ENCODE results near the gene RIN1.

RIN1 gene

GRCh38 chr11:66324664-66325063 lies 11.6 kb downstream of the RIN1 start:
- ATAC-seq = no peak
- TF ChIP-seq ESRRG (CRISPR knock-in tag; IDR thresholded peaks at IDR 0.05) = no peak

GRCh38 chr11:66323684-66324083 lies 12.6 kb downstream of the RIN1 start:
- TF ChIP-seq ZFP30 (CRISPR knock-in tag; IDR thresholded peaks at IDR 0.05) (no peak), GLIS3 (CRISPR knock-in tag; IDR thresholded peaks at IDR 0.05) (no peak), POU6F1 (CRISPR knock-in tag; IDR thresholded peaks at IDR 0.05; ENCODE audit: borderline replicate concordance, low read depth) (no peak), ARNTL (CRISPR knock-in tag; IDR thresholded peaks at IDR 0.05; ENCODE audit: borderline replicate concordance, low read depth) (no peak), CREB5 (CRISPR knock-in tag; IDR thresholded peaks at IDR 0.05; ENCODE audit: low read depth) (no peak), CSRNP3 (CRISPR knock-in tag; IDR thresholded peaks at IDR 0.05) (no peak), ZC3H10 (CRISPR knock-in tag; IDR thresholded peaks at IDR 0.05) (no peak), ZNF8 (CRISPR knock-in tag; IDR thresholded peaks at IDR 0.05) (no peak), ESRRG (CRISPR knock-in tag; IDR thresholded peaks at IDR 0.05) (no peak)
- ATAC-seq = no peak

- ATAC-seq = no peak
- TF ChIP-seq PATZ1 (CRISPR knock-in tag; IDR thresholded peaks at IDR 0.05; ENCODE audit: borderline replicate concordance) (no peak), TCF4 (CRISPR knock-in tag; IDR thresholded peaks at IDR 0.05; ENCODE audit: borderline replicate concordance) (no peak), TOX (CRISPR knock-in tag; IDR thresholded peaks at IDR 0.05; ENCODE audit: borderline replicate concordance) (no peak), ZC3H10 (CRISPR knock-in tag; IDR thresholded peaks at IDR 0.05) (no peak), POU6F1 (CRISPR knock-in tag; IDR thresholded peaks at IDR 0.05; ENCODE audit: borderline replicate concordance, low read depth) (no peak), ZNF8 (CRISPR knock-in tag; IDR thresholded peaks at IDR 0.05) (no peak), CREB5 (CRISPR knock-in tag; IDR thresholded peaks at IDR 0.05; ENCODE audit: low read depth) (no peak), OSR1 (CRISPR knock-in tag; IDR thresholded peaks at IDR 0.05) (no peak), RARB (CRISPR knock-in tag; IDR thresholded peaks at IDR 0.05) (no peak), ZFP3 (CRISPR knock-in tag; IDR thresholded peaks at IDR 0.05) (no peak), ZFP30 (CRISPR knock-in tag; IDR thresholded peaks at IDR 0.05) (no peak)
These were observed 13.4 kb downstream of the RIN1 start for GRCh38 chr11:66322732-66323427.

- no peak for ATAC-seq
- TF ChIP-seq CREB5 (CRISPR knock-in tag; IDR thresholded peaks at IDR 0.05; ENCODE audit: low read depth) (no peak), ZNF8 (CRISPR knock-in tag; IDR thresholded peaks at IDR 0.05) (no peak), TSHZ2 (CRISPR knock-in tag; IDR thresholded peaks at IDR 0.05) (no peak), CSRNP3 (CRISPR knock-in tag; IDR thresholded peaks at IDR 0.05) (no peak), ZNF70 (CRISPR knock-in tag; IDR thresholded peaks at IDR 0.05) (no peak)
These were observed 14.6 kb downstream of the RIN1 start for GRCh38 chr11:66321606-66322005.

Data from SK-N-SH treated with all-trans-retinoic acid at 6 μM for 48 hours (cell line).